GM12865 (cell line): Measurements from ENCODE around the gene ANKFN1.

Experiments used
- DNase-seq: peaks from one replicate; pipeline ENCODE4 v3.0.0; 2010; ENCODE audit warnings: low read depth
- H3K4me3 ChIP-seq: 2 replicates; pipeline ENCODE4 v1.5.1; 2011; ENCODE audit warnings: mild to moderate bottlenecking, low read depth, low read length, control low read depth
- CTCF ChIP-seq: IDR thresholded peaks from 2 replicates; pipeline ENCODE4 v1.5.1; 2011; ENCODE audit warnings: low read length, control low read depth, low read depth, inconsistent platforms; ENCODE audit not compliant: insufficient read depth; ENCODE audit errors: missing control alignments

The ANKFN1 gene

GRCh38 chr17:56152874-56153602 is at the start of gene ANKFN1:
Gene ANKFN1, plus strand, starts transcription at chr17:56153475. Its CDS starts 59,193 bp downstream, at chr17:56212668.
- TF ChIP-seq CTCF, result no peak
- no peak within 1 kb of the TSS for H3K4me3 ChIP-seq
- no peak for DNase-seq

- DNase-seq, result no peak
- TF ChIP-seq CTCF, result no peak
- H3K4me3 ChIP-seq, result no peak overlapping the region
Observed at GRCh38 chr17:56108811-56109284, 44.4 kb upstream of the ANKFN1 start.

- no peak overlapping the region for H3K4me3 ChIP-seq
- TF ChIP-seq CTCF, result no peak
- DNase-seq, result no peak
Observed at GRCh38 chr17:56109836-56110235, 43.4 kb upstream of the ANKFN1 start.

GRCh38 chr17:56110463-56111135 is 42.7 kb upstream of the ANKFN1 start:
- no peak for TF ChIP-seq CTCF
- no peak overlapping the region for H3K4me3 ChIP-seq
- DNase-seq, result no peak

GRCh38 chr17:56111706-56112485 is 41.4 kb upstream of the ANKFN1 start:
- DNase-seq, result no peak
- no peak overlapping the region for H3K4me3 ChIP-seq
- no peak for TF ChIP-seq CTCF

- no peak for TF ChIP-seq CTCF
- no peak overlapping the region for H3K4me3 ChIP-seq
- no peak for DNase-seq
Observed at GRCh38 chr17:56113486-56113885, 39.8 kb upstream of the ANKFN1 start.
